Kidney epithelial cell (primary cell): ENCODE data around the gene S100A4. TPM values are rescaled to one million over a fixed set of nuclear protein-coding genes. Genes with fewer than 3 reads are reported as not detected.
"Not testable (repeated sequence)": the region's sequence is repeated elsewhere in the genome, so short reads cannot be mapped to it uniquely, and the experiment has no call there.

Experiments
- DNase-seq: peaks from one replicate; pipeline ENCODE4 v3.0.0-alpha.2; 2010; ENCODE audit warnings: low read depth
- H3K27me3 ChIP-seq: 2 replicates; pipeline ENCODE4 v1.6.0; 2011; ENCODE audit warnings: low read length; ENCODE audit not compliant: control insufficient read depth, insufficient read depth
- H3K36me3 ChIP-seq: 2 replicates; pipeline ENCODE4 v1.5.1; 2011; ENCODE audit warnings: low read length; ENCODE audit not compliant: control insufficient read depth, insufficient read depth
- H3K4me3 ChIP-seq: 2 replicates; pipeline ENCODE4 v1.5.1; 2011; ENCODE audit warnings: low read depth, mild to moderate bottlenecking, control low read depth, low read length
- CTCF ChIP-seq: IDR thresholded peaks from 2 replicates; pipeline ENCODE4 v1.5.1; 2011; ENCODE audit warnings: mild to moderate bottlenecking, moderate library complexity, low read length, control low read depth, inconsistent platforms; ENCODE audit not compliant: insufficient read depth, poor library complexity, severe bottlenecking
- total RNA-seq: library from RNA; depleted of rRNA; stranded (reverse); fragments of >200 nt; gene quantifications from 2 replicates; pipeline ENCODE4 v1.2.3, GENCODE V29; 2015

The S100A4 gene
- total RNA-seq, 1 donor from 2014 or later, result 7.1 TPM

- no peaks in the 10 kb centered on the region for H3K27me3 ChIP-seq
- no peak for TF ChIP-seq CTCF
- no peak overlapping the region for H3K4me3 ChIP-seq
- DNase-seq, result no peak
- H3K36me3 ChIP-seq, result no peaks in the 10 kb centered on the region
Measured at GRCh38 chr1:153577138-153577537, 31.5 kb upstream of the S100A4 start.

GRCh38 chr1:153575497-153575896 is 29.9 kb upstream of the S100A4 start:
- H3K36me3 ChIP-seq, DNase-seq, H3K27me3 ChIP-seq, H3K4me3 ChIP-seq: not testable (repeated sequence)

- not testable (repeated sequence) for H3K4me3 ChIP-seq, H3K27me3 ChIP-seq, DNase-seq, H3K36me3 ChIP-seq
Measured at GRCh38 chr1:153575081-153575491, 29.5 kb upstream of the S100A4 start.

GRCh38 chr1:153573351-153573750 is 27.7 kb upstream of the S100A4 start:
- TF ChIP-seq CTCF, result no peak
- H3K36me3 ChIP-seq, result no peaks in the 10 kb centered on the region
- H3K27me3 ChIP-seq, result no peaks in the 10 kb centered on the region
- no peak overlapping the region for H3K4me3 ChIP-seq
- DNase-seq, result no peak

- no peaks in the 10 kb centered on the region for H3K36me3 ChIP-seq
- peak; percentile 98 for TF ChIP-seq CTCF
- no peaks in the 10 kb centered on the region for H3K27me3 ChIP-seq
- DNase-seq, result peak; percentile 75
- no peak overlapping the region for H3K4me3 ChIP-seq
Measured at GRCh38 chr1:153572569-153573015, 27.0 kb upstream of the S100A4 start.

- no peak for TF ChIP-seq CTCF
- no peaks in the 10 kb centered on the region for H3K27me3 ChIP-seq
- no peak for DNase-seq
- H3K36me3 ChIP-seq, result no peaks in the 10 kb centered on the region
- no peak overlapping the region for H3K4me3 ChIP-seq
Measured at GRCh38 chr1:153571706-153572105, 26.1 kb upstream of the S100A4 start.

- Histone ChIP-seq H3K27me3 (no peaks in the 10 kb centered on the region), H3K4me3 (no peak overlapping the region), H3K36me3 (no peaks in the 10 kb centered on the region)
- no peak for TF ChIP-seq CTCF
- DNase-seq, result no peak
Measured at GRCh38 chr1:153570874-153571273, 25.3 kb upstream of the S100A4 start.
